HEK293 (cell line): ENCODE measurements around the gene DCLK1.

Source experiments
- KLF1 ChIP-seq: fragments of 450-650 bp; formaldehyde crosslinking; IDR thresholded peaks from 2 replicates; pipeline ENCODE4 v1.5.1; 2016; ENCODE audit warnings: missing biosample characterization, missing genetic modification characterization
- RBAK ChIP-seq: fragments of 450-650 bp; formaldehyde crosslinking; IDR thresholded peaks from 2 replicates; pipeline ENCODE4 v1.5.1; 2016; ENCODE audit warnings: missing biosample characterization, missing genetic modification characterization
- SP2 ChIP-seq: fragments of 450-650 bp; formaldehyde crosslinking; IDR thresholded peaks from 2 replicates; pipeline ENCODE4 v1.5.1; 2016; ENCODE audit warnings: missing biosample characterization, missing genetic modification characterization
- YY1 ChIP-seq: fragments of 450-650 bp; formaldehyde crosslinking; IDR thresholded peaks from 2 replicates; pipeline ENCODE4 v1.5.1; 2018; ENCODE audit warnings: missing biosample characterization, missing genetic modification characterization
- ZBTB7A ChIP-seq: fragments of 450-650 bp; formaldehyde crosslinking; IDR thresholded peaks from 2 replicates; pipeline ENCODE4 v1.5.1; 2016; ENCODE audit warnings: low read depth, missing biosample characterization, missing genetic modification characterization
- ZNF37A ChIP-seq: fragments of 450-650 bp; IDR thresholded peaks from 2 replicates; pipeline ENCODE4 v1.5.1; 2018; ENCODE audit warnings: missing biosample characterization, missing genetic modification characterization
- ZNF501 ChIP-seq: fragments of 450-650 bp; formaldehyde crosslinking; IDR thresholded peaks from 2 replicates; pipeline ENCODE4 v1.5.1; 2016; ENCODE audit warnings: missing biosample characterization, missing genetic modification characterization
- ZNF530 ChIP-seq: fragments of 450-650 bp; formaldehyde crosslinking; IDR thresholded peaks from 2 replicates; pipeline ENCODE4 v1.5.1; 2016; ENCODE audit warnings: low read depth, missing biosample characterization, missing genetic modification characterization
- ZNF660 ChIP-seq: fragments of 450-650 bp; IDR thresholded peaks from 2 replicates; pipeline ENCODE4 v1.5.1; 2018; ENCODE audit warnings: missing biosample characterization, mild to moderate bottlenecking, missing genetic modification characterization
- ZNF76 ChIP-seq: fragments of 450-650 bp; formaldehyde crosslinking; IDR thresholded peaks from 2 replicates; pipeline ENCODE4; 2016; ENCODE audit warnings: low read depth, missing biosample characterization, missing genetic modification characterization, borderline replicate concordance
- TF ChIP-seq, protein P1 (sequence below): fragments of 450-650 bp; formaldehyde crosslinking; IDR thresholded peaks from 2 replicates; pipeline ENCODE4 v1.5.1; 2016; ENCODE audit warnings: missing biosample characterization, missing genetic modification characterization
- TF ChIP-seq, protein P2 (sequence below): fragments of 450-650 bp; formaldehyde crosslinking; IDR thresholded peaks from 2 replicates; pipeline ENCODE4 v1.5.1; 2016; ENCODE audit warnings: missing biosample characterization, missing genetic modification characterization
- TF ChIP-seq, protein P3 (sequence below): fragments of 450-650 bp; formaldehyde crosslinking; IDR thresholded peaks from 2 replicates; pipeline ENCODE4 v1.5.1; 2016; ENCODE audit warnings: missing biosample characterization, missing genetic modification characterization
- TF ChIP-seq, protein P4 (sequence below): fragments of 450-650 bp; IDR thresholded peaks from 2 replicates; pipeline ENCODE4 v1.5.1; 2018; ENCODE audit warnings: missing biosample characterization, mild to moderate bottlenecking, missing genetic modification characterization

DNA sequence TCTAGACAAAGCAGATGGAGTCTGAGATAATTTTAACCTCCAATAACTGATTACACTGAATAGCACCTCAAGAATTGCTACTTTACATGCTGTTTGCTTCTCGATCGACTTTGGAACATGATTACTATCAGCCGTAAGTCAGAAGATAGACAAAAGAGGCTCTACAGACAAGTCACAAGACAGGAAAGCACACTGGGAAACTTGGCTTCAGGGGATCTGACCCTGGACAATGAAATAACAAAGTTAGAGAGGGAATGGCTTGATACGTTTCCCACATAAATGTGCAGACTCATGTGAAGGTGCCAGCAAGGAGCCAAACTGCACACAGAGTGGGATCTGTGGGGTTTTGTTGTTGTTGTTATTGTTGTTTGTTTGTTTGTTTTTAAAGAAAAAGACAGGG lies 28.5 kb downstream of the DCLK1 start:
- TF ChIP-seq, protein P1, sequence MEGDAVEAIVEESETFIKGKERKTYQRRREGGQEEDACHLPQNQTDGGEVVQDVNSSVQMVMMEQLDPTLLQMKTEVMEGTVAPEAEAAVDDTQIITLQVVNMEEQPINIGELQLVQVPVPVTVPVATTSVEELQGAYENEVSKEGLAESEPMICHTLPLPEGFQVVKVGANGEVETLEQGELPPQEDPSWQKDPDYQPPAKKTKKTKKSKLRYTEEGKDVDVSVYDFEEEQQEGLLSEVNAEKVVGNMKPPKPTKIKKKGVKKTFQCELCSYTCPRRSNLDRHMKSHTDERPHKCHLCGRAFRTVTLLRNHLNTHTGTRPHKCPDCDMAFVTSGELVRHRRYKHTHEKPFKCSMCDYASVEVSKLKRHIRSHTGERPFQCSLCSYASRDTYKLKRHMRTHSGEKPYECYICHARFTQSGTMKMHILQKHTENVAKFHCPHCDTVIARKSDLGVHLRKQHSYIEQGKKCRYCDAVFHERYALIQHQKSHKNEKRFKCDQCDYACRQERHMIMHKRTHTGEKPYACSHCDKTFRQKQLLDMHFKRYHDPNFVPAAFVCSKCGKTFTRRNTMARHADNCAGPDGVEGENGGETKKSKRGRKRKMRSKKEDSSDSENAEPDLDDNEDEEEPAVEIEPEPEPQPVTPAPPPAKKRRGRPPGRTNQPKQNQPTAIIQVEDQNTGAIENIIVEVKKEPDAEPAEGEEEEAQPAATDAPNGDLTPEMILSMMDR (tag by site-specific recombination) = no peak
- TF ChIP-seq KLF1 (tag by site-specific recombination) (no peak), ZNF76 (tag by site-specific recombination) (no peak), ZNF530 (tag by site-specific recombination) (no peak), SP2 (tag by site-specific recombination) (no peak), ZBTB7A (tag by site-specific recombination) (no peak), ZNF37A (tag by site-specific recombination) (no peak), ZNF501 (no peak), YY1 (no peak), RBAK (no peak), ZNF660 (no peak)
- TF ChIP-seq, protein P2, sequence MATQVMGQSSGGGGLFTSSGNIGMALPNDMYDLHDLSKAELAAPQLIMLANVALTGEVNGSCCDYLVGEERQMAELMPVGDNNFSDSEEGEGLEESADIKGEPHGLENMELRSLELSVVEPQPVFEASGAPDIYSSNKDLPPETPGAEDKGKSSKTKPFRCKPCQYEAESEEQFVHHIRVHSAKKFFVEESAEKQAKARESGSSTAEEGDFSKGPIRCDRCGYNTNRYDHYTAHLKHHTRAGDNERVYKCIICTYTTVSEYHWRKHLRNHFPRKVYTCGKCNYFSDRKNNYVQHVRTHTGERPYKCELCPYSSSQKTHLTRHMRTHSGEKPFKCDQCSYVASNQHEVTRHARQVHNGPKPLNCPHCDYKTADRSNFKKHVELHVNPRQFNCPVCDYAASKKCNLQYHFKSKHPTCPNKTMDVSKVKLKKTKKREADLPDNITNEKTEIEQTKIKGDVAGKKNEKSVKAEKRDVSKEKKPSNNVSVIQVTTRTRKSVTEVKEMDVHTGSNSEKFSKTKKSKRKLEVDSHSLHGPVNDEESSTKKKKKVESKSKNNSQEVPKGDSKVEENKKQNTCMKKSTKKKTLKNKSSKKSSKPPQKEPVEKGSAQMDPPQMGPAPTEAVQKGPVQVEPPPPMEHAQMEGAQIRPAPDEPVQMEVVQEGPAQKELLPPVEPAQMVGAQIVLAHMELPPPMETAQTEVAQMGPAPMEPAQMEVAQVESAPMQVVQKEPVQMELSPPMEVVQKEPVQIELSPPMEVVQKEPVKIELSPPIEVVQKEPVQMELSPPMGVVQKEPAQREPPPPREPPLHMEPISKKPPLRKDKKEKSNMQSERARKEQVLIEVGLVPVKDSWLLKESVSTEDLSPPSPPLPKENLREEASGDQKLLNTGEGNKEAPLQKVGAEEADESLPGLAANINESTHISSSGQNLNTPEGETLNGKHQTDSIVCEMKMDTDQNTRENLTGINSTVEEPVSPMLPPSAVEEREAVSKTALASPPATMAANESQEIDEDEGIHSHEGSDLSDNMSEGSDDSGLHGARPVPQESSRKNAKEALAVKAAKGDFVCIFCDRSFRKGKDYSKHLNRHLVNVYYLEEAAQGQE (tag by site-specific recombination) = no peak
- TF ChIP-seq, protein P3, sequence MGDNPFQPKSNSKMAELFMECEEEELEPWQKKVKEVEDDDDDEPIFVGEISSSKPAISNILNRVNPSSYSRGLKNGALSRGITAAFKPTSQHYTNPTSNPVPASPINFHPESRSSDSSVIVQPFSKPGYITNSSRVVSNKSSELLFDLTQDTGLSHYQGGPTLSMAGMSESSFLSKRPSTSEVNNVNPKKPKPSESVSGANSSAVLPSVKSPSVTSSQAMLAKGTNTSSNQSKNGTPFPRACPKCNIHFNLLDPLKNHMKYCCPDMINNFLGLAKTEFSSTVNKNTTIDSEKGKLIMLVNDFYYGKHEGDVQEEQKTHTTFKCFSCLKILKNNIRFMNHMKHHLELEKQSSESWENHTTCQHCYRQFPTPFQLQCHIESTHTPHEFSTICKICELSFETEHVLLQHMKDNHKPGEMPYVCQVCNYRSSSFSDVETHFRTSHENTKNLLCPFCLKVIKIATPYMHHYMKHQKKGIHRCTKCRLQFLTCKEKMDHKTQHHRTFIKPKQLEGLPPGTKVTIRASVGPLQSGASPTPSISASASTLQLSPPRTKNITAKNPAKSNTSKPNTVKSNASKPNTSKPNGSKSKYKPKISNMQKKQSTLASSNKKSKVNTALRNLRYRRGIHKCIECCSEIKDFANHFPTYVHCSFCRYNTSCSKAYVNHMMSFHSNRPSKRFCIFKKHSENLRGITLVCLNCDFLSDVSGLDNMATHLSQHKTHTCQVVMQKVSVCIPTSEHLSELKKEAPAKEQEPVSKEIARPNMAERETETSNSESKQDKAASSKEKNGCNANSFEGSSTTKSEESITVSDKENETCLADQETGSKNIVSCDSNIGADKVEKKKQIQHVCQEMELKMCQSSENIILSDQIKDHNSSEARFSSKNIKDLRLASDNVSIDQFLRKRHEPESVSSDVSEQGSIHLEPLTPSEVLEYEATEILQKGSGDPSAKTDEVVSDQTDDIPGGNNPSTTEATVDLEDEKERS (tag by site-specific recombination) = no peak
- TF ChIP-seq, protein P4, sequence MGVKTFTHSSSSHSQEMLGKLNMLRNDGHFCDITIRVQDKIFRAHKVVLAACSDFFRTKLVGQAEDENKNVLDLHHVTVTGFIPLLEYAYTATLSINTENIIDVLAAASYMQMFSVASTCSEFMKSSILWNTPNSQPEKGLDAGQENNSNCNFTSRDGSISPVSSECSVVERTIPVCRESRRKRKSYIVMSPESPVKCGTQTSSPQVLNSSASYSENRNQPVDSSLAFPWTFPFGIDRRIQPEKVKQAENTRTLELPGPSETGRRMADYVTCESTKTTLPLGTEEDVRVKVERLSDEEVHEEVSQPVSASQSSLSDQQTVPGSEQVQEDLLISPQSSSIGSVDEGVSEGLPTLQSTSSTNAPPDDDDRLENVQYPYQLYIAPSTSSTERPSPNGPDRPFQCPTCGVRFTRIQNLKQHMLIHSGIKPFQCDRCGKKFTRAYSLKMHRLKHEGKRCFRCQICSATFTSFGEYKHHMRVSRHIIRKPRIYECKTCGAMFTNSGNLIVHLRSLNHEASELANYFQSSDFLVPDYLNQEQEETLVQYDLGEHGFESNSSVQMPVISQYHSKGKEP (tag by site-specific recombination) = no peak
